ENCODE results near the gene ARSI. TPM values are rescaled to one million over a fixed set of nuclear protein-coding genes. Genes with fewer than 3 reads are reported as not detected.

ARSI gene
- total RNA-seq, 1 experiment from 2014 or later: 0.71 TPM

DNA sequence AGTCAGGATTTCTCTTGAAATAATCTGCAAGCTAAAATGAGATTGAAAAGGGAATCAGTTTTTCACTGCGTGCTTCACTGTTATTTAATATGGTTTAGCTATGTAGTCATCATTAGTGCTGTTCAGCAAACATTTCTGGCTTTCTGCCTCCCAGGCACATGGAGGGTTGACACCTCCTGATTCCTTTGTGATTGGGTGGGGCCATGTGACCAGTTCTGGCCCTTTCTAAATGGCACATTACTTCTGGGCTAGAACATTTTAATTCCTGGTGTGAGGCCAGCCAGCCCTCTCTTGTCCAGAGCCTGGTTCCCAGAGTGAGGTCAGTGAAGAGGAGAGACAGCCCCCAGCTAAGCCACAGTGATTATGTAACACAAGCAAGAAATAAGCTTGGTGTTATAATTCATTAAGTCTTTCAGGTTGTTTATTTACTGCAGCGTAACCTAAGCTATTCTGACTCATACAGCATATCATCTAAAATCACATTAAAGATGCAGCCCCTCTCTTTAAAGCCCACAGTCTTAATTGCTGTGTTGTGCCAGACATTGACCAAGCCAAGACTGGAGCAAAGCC lies 17.4 kb upstream of the ARSI start:
- TF ChIP-seq CTCF (IDR thresholded peaks at IDR 0.05; ENCODE audit: unreplicated experiment): no peak
- intact Hi-C loops (cut with micrococcal nuclease; ENCODE audit: unreplicated experiment): no loop called here
- CTCF ChIA-PET: interaction anchor here (0.6 to 2.2 kb wide), 2 partner anchors 17 to 28 kb away, joined by 3 to 7 read pairs; partner anchors contain the start of gene ARSI
- H3K4me1 Mint-ChIP-seq (ENCODE audit: low read depth, unreplicated experiment): peaks cover 66% of the 10 kb centered on the region
- peaks cover 6% of the 10 kb centered on the region for H3K9me3 Mint-ChIP-seq (ENCODE audit: low read depth, unreplicated experiment)
- H3K27me3 Mint-ChIP-seq (ENCODE audit: unreplicated experiment): no peaks in the 10 kb centered on the region
- no peak overlapping the region for H3K4me3 Mint-ChIP-seq (ENCODE audit: low read depth, unreplicated experiment)
- no TSS peak for BruUV-seq (replicated peaks)
- DNase-seq: peak; percentile 70
- H3K27ac Mint-ChIP-seq (ENCODE audit: unreplicated experiment): peak overlapping the region; percentile 53
- H3K36me3 Mint-ChIP-seq (ENCODE audit: insufficient read depth, unreplicated experiment): peaks cover 3% of the 10 kb centered on the region

GRCh38 chr5:150319484-150319790 lies 16.7 kb upstream of the ARSI start:
- Mint-ChIP-seq H3K4me1 (ENCODE audit: low read depth, unreplicated experiment) (peaks cover 68% of the 10 kb centered on the region), H3K36me3 (ENCODE audit: insufficient read depth, unreplicated experiment) (peaks cover 3% of the 10 kb centered on the region)
- TF ChIP-seq CTCF (IDR thresholded peaks at IDR 0.05; ENCODE audit: unreplicated experiment): no peak

DNA sequence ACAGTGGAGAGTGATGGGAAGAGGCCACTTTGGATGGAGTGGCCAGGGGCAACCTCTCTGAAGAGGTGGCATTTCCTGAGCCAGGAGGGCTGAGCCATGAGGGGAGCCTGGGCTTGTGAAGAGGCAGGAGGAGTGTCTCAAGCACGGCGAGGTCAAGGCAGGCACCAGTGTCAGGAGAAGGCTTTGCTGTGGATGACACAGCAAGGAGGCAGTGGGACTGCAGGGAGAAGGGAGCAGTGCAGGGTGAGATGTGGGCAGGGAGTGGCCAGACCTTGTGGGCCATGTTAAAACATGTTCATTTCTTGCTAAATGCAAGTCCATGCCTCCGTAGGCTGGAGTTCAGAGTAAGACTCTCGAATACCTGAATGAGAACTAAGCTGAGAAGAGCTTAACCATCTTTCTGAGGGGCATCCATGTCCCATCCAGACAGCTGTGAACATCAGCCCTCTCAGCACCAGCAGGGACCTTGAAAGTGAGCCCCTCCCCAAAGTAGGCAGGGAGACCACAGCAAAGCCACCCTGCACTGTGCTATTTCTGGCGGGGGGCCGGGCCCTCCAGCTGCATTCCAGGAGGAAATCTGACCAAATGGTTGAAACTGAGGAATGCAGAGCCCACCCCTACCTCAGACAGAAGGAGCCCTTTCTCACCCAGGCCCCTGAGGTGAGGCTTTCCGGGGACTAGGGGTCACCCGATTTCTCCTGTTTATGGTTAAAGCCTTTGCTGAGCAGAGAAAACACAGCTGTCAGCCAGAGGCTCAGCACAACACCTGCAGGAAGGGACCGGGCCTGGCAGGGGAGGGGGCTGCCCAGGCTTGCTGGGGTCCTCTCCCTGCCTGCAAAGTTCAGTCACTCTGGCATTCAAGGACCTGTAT lies 16.1 kb upstream of the ARSI start:
- no TSS peak for BruUV-seq (replicated peaks)
- H3K36me3 Mint-ChIP-seq (ENCODE audit: insufficient read depth, unreplicated experiment): peaks cover 3% of the 10 kb centered on the region
- no peaks in the 10 kb centered on the region for H3K27me3 Mint-ChIP-seq (ENCODE audit: unreplicated experiment)
- intact Hi-C loops (cut with micrococcal nuclease; ENCODE audit: unreplicated experiment): no loop called here
- TF ChIP-seq CTCF (IDR thresholded peaks at IDR 0.05; ENCODE audit: unreplicated experiment): no peak
- no peak overlapping the region for H3K4me3 Mint-ChIP-seq (ENCODE audit: low read depth, unreplicated experiment)
- H3K9me3 Mint-ChIP-seq (ENCODE audit: low read depth, unreplicated experiment): peaks cover 6% of the 10 kb centered on the region
- CTCF ChIA-PET: interaction anchor here (0.6 kb wide), 1 partner anchor 27 kb away, joined by 3 read pairs; no protein-coding TSS in a partner anchor
- peak overlapping the region; percentile 97 for H3K27ac Mint-ChIP-seq (ENCODE audit: unreplicated experiment)
- DNase-seq: no peak
- peaks cover 68% of the 10 kb centered on the region for H3K4me1 Mint-ChIP-seq (ENCODE audit: low read depth, unreplicated experiment)

More at GRCh38 chr5:150319484-150319790, 16.7 kb upstream of the ARSI start:
- CTCF ChIA-PET: interaction anchor here (2.2 kb wide), 1 partner anchor 16 kb away, joined by 7 read pairs; the partner anchor contains the start of gene ARSI
- peak overlapping the region; percentile 36 for H3K27ac Mint-ChIP-seq (ENCODE audit: unreplicated experiment)
- intact Hi-C loops (cut with micrococcal nuclease; ENCODE audit: unreplicated experiment): no loop called here
- no peak for DNase-seq
- no peaks in the 10 kb centered on the region for H3K27me3 Mint-ChIP-seq (ENCODE audit: unreplicated experiment)
- no peak overlapping the region for H3K4me3 Mint-ChIP-seq (ENCODE audit: low read depth, unreplicated experiment)
- peaks cover 6% of the 10 kb centered on the region for H3K9me3 Mint-ChIP-seq (ENCODE audit: low read depth, unreplicated experiment)
- BruUV-seq (replicated peaks): no TSS peak

- Mint-ChIP-seq H3K4me1 (ENCODE audit: low read depth, unreplicated experiment) (peaks cover 68% of the 10 kb centered on the region), H3K9me3 (ENCODE audit: low read depth, unreplicated experiment) (peaks cover 6% of the 10 kb centered on the region), H3K4me3 (ENCODE audit: low read depth, unreplicated experiment) (peak overlapping the region; percentile 14), H3K36me3 (ENCODE audit: insufficient read depth, unreplicated experiment) (peaks cover 3% of the 10 kb centered on the region), H3K27me3 (ENCODE audit: unreplicated experiment) (no peaks in the 10 kb centered on the region), H3K27ac (ENCODE audit: unreplicated experiment) (peak overlapping the region; percentile 97)
- peak; percentile 82 for DNase-seq
- TSS peak; percentile 83 for BruUV-seq (replicated peaks)
- intact Hi-C loops (cut with micrococcal nuclease; ENCODE audit: unreplicated experiment): no loop called here
- TF ChIP-seq CTCF (IDR thresholded peaks at IDR 0.05; ENCODE audit: unreplicated experiment): no peak
- CTCF ChIA-PET: interaction anchor here (0.8 kb wide), 2 partner anchors 9 to 14 kb away, joined by 3 to 4 read pairs; no protein-coding TSS in a partner anchor
These were observed 14.6 kb upstream of the ARSI start for GRCh38 chr5:150317048-150318003.
